ENCODE data around the gene ATXN1. TPM values are rescaled to one million over a fixed set of nuclear protein-coding genes. Genes with fewer than 3 reads are reported as not detected.

Gene ATXN1
- total and polyA plus RNA-seq, 2 experiments from 2014 or later = 4.8 to 9.1 TPM

DNA sequence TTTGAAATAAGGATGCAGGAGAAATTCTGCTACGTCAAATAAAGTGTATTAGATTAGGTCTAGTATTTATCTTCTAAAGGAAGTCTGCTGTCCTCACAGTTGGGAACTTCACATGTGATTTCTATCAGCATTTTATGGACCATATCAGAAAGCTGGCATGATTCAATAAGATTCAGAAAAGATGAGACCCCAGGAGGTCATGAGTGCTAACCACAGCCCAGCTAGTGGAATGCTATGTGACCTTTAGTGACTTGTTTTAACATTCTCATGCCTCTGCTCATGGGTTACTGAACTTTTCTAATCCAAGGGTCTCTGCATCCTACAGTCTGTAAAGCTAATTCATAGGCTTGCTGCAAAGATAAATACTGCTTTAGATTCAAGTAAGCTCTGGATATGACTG is 372.8 kb downstream of the ATXN1 start:
- H3K9me3 Mint-ChIP-seq = no peaks in the 10 kb centered on the region
- Histone ChIP-seq H2AFZ (no peak overlapping the region), H3K4me2 (no peak overlapping the region), H3K36me3 (ENCODE audit: insufficient read depth) (no peaks in the 10 kb centered on the region), H3K27me3 (ENCODE audit: insufficient read depth) (no peaks in the 10 kb centered on the region), H3K4me3 (no peak overlapping the region), H3K4me1 (ENCODE audit: insufficient read depth) (no peaks in the 10 kb centered on the region), H3K79me2 (replicated peaks; ENCODE audit: insufficient read depth) (no peaks in the 10 kb centered on the region), H3K27ac (ENCODE audit: low read depth) (no peak overlapping the region), H3K9me2 (ENCODE audit: insufficient read depth) (no peaks in the 10 kb centered on the region), H3F3A (replicated peaks; ENCODE audit: low read depth) (no peaks in the 10 kb centered on the region), H4K20me1 (replicated peaks; ENCODE audit: insufficient read depth) (no peaks in the 10 kb centered on the region; the same call in 1 of the 2 replicates)
- no peak overlapping the region for H3K4me3 Mint-ChIP-seq
- DNase-seq (ENCODE audit: low spot score) = no peak
- H3K36me3 Mint-ChIP-seq (ENCODE audit: low read depth) = no peaks in the 10 kb centered on the region
- H3K27ac Mint-ChIP-seq = no peak overlapping the region
- H3K4me1 Mint-ChIP-seq = no peaks in the 10 kb centered on the region
- ATAC-seq = no peak
- no peaks in the 10 kb centered on the region for H3K27me3 Mint-ChIP-seq (ENCODE audit: insufficient read depth, low read depth, poor library complexity)
- TF ChIP-seq CREB1 (CRISPR knock-in tag; IDR thresholded peaks at IDR 0.05; ENCODE audit: low read depth) (no peak), EZH2 (IDR thresholded peaks at IDR 0.05; ENCODE audit: low read depth, unreplicated experiment) (no peak), NANOG (IDR thresholded peaks at IDR 0.05; ENCODE audit: borderline replicate concordance) (no peak), POLR2AphosphoS5 (IDR thresholded peaks at IDR 0.05; ENCODE audit: low read depth) (no peak), ZNF114 (CRISPR knock-in tag; IDR thresholded peaks at IDR 0.05) (no peak)
- TF ChIP-seq, protein P1, sequence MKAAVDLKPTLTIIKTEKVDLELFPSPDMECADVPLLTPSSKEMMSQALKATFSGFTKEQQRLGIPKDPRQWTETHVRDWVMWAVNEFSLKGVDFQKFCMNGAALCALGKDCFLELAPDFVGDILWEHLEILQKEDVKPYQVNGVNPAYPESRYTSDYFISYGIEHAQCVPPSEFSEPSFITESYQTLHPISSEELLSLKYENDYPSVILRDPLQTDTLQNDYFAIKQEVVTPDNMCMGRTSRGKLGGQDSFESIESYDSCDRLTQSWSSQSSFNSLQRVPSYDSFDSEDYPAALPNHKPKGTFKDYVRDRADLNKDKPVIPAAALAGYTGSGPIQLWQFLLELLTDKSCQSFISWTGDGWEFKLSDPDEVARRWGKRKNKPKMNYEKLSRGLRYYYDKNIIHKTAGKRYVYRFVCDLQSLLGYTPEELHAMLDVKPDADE (IDR thresholded peaks at IDR 0.05) = no peak
- TF ChIP-seq, protein P2, sequence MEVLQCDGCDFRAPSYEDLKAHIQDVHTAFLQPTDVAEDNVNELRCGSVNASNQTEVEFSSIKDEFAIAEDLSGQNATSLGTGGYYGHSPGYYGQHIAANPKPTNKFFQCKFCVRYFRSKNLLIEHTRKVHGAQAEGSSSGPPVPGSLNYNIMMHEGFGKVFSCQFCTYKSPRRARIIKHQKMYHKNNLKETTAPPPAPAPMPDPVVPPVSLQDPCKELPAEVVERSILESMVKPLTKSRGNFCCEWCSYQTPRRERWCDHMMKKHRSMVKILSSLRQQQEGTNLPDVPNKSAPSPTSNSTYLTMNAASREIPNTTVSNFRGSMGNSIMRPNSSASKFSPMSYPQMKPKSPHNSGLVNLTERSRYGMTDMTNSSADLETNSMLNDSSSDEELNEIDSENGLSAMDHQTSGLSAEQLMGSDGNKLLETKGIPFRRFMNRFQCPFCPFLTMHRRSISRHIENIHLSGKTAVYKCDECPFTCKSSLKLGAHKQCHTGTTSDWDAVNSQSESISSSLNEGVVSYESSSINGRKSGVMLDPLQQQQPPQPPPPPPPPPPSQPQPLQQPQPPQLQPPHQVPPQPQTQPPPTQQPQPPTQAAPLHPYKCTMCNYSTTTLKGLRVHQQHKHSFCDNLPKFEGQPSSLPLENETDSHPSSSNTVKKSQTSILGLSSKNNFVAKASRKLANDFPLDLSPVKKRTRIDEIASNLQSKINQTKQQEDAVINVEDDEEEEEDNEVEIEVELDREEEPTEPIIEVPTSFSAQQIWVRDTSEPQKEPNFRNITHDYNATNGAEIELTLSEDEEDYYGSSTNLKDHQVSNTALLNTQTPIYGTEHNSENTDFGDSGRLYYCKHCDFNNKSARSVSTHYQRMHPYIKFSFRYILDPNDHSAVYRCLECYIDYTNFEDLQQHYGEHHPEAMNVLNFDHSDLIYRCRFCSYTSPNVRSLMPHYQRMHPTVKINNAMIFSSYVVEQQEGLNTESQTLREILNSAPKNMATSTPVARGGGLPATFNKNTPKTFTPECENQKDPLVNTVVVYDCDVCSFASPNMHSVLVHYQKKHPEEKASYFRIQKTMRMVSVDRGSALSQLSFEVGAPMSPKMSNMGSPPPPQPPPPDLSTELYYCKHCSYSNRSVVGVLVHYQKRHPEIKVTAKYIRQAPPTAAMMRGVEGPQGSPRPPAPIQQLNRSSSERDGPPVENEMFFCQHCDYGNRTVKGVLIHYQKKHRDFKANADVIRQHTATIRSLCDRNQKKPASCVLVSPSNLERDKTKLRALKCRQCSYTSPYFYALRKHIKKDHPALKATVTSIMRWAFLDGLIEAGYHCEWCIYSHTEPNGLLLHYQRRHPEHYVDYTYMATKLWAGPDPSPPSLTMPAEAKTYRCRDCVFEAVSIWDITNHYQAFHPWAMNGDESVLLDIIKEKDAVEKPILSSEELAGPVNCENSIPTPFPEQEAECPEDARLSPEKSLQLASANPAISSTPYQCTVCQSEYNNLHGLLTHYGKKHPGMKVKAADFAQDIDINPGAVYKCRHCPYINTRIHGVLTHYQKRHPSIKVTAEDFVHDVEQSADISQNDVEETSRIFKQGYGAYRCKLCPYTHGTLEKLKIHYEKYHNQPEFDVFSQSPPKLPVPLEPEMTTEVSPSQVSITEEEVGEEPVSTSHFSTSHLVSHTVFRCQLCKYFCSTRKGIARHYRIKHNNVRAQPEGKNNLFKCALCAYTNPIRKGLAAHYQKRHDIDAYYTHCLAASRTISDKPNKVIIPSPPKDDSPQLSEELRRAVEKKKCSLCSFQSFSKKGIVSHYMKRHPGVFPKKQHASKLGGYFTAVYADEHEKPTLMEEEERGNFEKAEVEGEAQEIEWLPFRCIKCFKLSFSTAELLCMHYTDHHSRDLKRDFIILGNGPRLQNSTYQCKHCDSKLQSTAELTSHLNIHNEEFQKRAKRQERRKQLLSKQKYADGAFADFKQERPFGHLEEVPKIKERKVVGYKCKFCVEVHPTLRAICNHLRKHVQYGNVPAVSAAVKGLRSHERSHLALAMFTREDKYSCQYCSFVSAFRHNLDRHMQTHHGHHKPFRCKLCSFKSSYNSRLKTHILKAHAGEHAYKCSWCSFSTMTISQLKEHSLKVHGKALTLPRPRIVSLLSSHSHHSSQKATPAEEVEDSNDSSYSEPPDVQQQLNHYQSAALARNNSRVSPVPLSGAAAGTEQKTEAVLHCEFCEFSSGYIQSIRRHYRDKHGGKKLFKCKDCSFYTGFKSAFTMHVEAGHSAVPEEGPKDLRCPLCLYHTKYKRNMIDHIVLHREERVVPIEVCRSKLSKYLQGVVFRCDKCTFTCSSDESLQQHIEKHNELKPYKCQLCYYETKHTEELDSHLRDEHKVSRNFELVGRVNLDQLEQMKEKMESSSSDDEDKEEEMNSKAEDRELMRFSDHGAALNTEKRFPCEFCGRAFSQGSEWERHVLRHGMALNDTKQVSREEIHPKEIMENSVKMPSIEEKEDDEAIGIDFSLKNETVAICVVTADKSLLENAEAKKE (CRISPR knock-in tag; IDR thresholded peaks at IDR 0.05) = no peak

Measured in GM23338 (cell line).